Endothelial cell of umbilical vein (primary cell): Measurements from ENCODE around the gene MEGF11. TPM values are rescaled to one million over a fixed set of nuclear protein-coding genes. Genes with fewer than 3 reads are reported as not detected.

Experiments used
- BruUV-seq: library from RNA; stranded (reverse); fragments of 400-500 nt; replicated peaks from 2 replicates; lab custom pipeline; 2021; lab: Mats Ljungman, UMichigan
- CTCF ChIA-PET: fragments of 300-600, 350-600 bp; sonication (Branson Sonifier 250); formaldehyde crosslinking; loops from one replicate; lab custom pipeline; 2021; ENCODE audit warnings: antibody characterized with exemption, inconsistent platforms; lab: Charles Lee
- POLR2A ChIA-PET: fragments of 300-600, 350-600 bp; sonication (Branson Sonifier 250); formaldehyde crosslinking; loops from one replicate; lab custom pipeline; 2021; ENCODE audit warnings: antibody characterized with exemption, inconsistent platforms; lab: Charles Lee
- DNase-seq: peaks from one replicate; pipeline ENCODE4 v3.0.0-alpha.2; 2011; ENCODE audit warnings: low read depth, low spot score
- FAIRE-seq: peaks from 2 replicates; lab custom pipeline; 2011; peaks lifted over from hg19 to GRCh38; lab: Jason Lieb, UNC
- H2AFZ ChIP-seq: 2 replicates; pipeline ENCODE4 v1.6.0; 2012; ENCODE audit warnings: low read depth, low read length, control low read depth, inconsistent platforms
- H3K27ac ChIP-seq: 2 replicates; pipeline ENCODE4 v1.5.1; 2011; ENCODE audit warnings: low read depth, mild to moderate bottlenecking, control low read depth, low read length, moderate library complexity; ENCODE audit not compliant: insufficient read depth
- H3K27me3 ChIP-seq, 2 experiments: 2 replicates each; pipeline versions ENCODE4 v1.6.0 to v1.6.1; 2011; ENCODE audit warnings: low read length in 2 of 2, mixed read lengths in 1 of 2; ENCODE audit not compliant: control insufficient read depth in 2 of 2, insufficient read depth in 2 of 2
- H3K36me3 ChIP-seq, 2 experiments: 2 replicates in 1 of 2; 3 replicates in 1 of 2; pipeline ENCODE4 v1.5.1; 2011; ENCODE audit warnings: low read length in 2 of 2, mild to moderate bottlenecking in 1 of 2, moderate library complexity in 1 of 2; ENCODE audit not compliant: control insufficient read depth in 2 of 2, insufficient read depth in 2 of 2; ENCODE audit errors: extremely low read depth in 1 of 2
- H3K4me1 ChIP-seq: 3 replicates; pipeline ENCODE4 v1.5.1; 2011; ENCODE audit warnings: mild to moderate bottlenecking, low read length; ENCODE audit not compliant: control insufficient read depth, insufficient read depth; ENCODE audit errors: extremely low read depth
- H3K4me2 ChIP-seq: 2 replicates; pipeline ENCODE4 v1.6.1; 2011; ENCODE audit warnings: low read length, control low read depth, mixed read lengths; ENCODE audit not compliant: insufficient read depth
- H3K4me3 ChIP-seq, 3 experiments: fragments of 200-600 bp in 1 of 3; sonication (generic), shearing (Covaris generic) in 1 of 3; replicated peaks in 1 of 3; 2 replicates each; pipeline ENCODE4 v1.5.1; 2011 to 2016; ENCODE audit warnings: control low read depth in 3 of 3, low read length in 3 of 3, mild to moderate bottlenecking in 2 of 3, inconsistent platforms in 1 of 3, low read depth in 1 of 3, moderate library complexity in 1 of 3; ENCODE audit not compliant: insufficient read depth in 1 of 3
- H3K79me2 ChIP-seq: 2 replicates; pipeline ENCODE4 v1.6.0; 2012; ENCODE audit warnings: low read length, inconsistent platforms; ENCODE audit not compliant: control insufficient read depth, insufficient read depth
- H3K9ac ChIP-seq: replicated peaks from 2 replicates; pipeline ENCODE3; 2011; ENCODE audit warnings: low read length, control low read depth; ENCODE audit not compliant: insufficient read depth; ENCODE audit errors: extremely low read depth
- H3K9me1 ChIP-seq: replicated peaks from 3 replicates; pipeline ENCODE4 v1.6.0; 2011; ENCODE audit warnings: mild to moderate bottlenecking, low read length; ENCODE audit not compliant: control insufficient read depth, insufficient read depth; ENCODE audit errors: extremely low read depth
- H3K9me3 ChIP-seq: replicated peaks from 2 replicates; pipeline ENCODE4 v1.5.1; 2012; ENCODE audit warnings: low read length, inconsistent platforms; ENCODE audit not compliant: control insufficient read depth, insufficient read depth
- H4K20me1 ChIP-seq: replicated peaks from 2 replicates; pipeline ENCODE3; 2011; ENCODE audit warnings: mild to moderate bottlenecking, low read length; ENCODE audit not compliant: control insufficient read depth, insufficient read depth; ENCODE audit errors: extremely low read depth
- EZH2 ChIP-seq: IDR thresholded peaks from 2 replicates; pipeline ENCODE4 v1.6.1; 2012; ENCODE audit warnings: borderline replicate concordance, low read depth, mild to moderate bottlenecking, moderate library complexity, low read length, inconsistent platforms; ENCODE audit not compliant: severe bottlenecking
- FOS ChIP-seq: IDR thresholded peaks from 2 replicates; pipeline ENCODE4 v1.6.1; 2011; ENCODE audit warnings: mild to moderate bottlenecking, low read length, moderate library complexity, borderline replicate concordance; ENCODE audit not compliant: insufficient read depth
- GATA2 ChIP-seq: IDR thresholded peaks from 2 replicates; pipeline ENCODE4 v1.7.0; 2011; ENCODE audit warnings: low read depth, mild to moderate bottlenecking, moderate library complexity, mixed read lengths, low read length; ENCODE audit not compliant: insufficient read length, insufficient read depth
- JUN ChIP-seq: IDR thresholded peaks from 2 replicates; pipeline ENCODE4 v1.6.1; 2011; ENCODE audit warnings: borderline replicate concordance, low read depth; ENCODE audit not compliant: insufficient read length, insufficient read depth
- MYC ChIP-seq: IDR thresholded peaks from one replicate; pipeline ENCODE4 v1.6.1; 2011; ENCODE audit warnings: mild to moderate bottlenecking, low read depth, low read length
- POLR2A ChIP-seq: IDR thresholded peaks from 2 replicates; pipeline ENCODE4 v1.6.1; 2012; ENCODE audit warnings: low read depth, mild to moderate bottlenecking, control low read depth, low read length
- POLR2AphosphoS5 ChIP-seq: IDR thresholded peaks from 2 replicates; pipeline ENCODE4 v1.6.1; 2012; ENCODE audit warnings: low read depth, mild to moderate bottlenecking, control low read depth, low read length, moderate library complexity; ENCODE audit not compliant: insufficient read depth
- dilution Hi-C: fragments of 300-500 bp; cut with MboI; formaldehyde crosslinking; loops from one replicate; pipeline ENCODE4 v1.15.0; 2019; ENCODE audit warnings: low sequenced_read_pairs; ENCODE audit not compliant: extremely low pct_ligation_motif_present
- intact Hi-C: fragments of 100-400 bp; cut with micrococcal nuclease; formaldehyde crosslinking; loops from one replicate; pipeline ENCODE4 v1.10.0; 2022
- polyA plus RNA-seq, 4 experiments: library from polyadenylated mRNA; depleted of rRNA in 3 of 4; stranded (reverse) in 3 of 4; unstranded in 1 of 4; fragments of >200 nt; gene quantifications; 2 replicates each; pipeline versions ENCODE4 v1.2.1 to v1.2.3, GENCODE V29; 2011 to 2012; ENCODE audit warnings: missing spikeins in 1 of 4
- total RNA-seq: library from RNA; stranded (reverse); gene quantifications from 2 replicates; pipeline ENCODE4 v1.2.3, GENCODE V29; 2021
- TF ChIP-seq, protein P1 (sequence below), 2 donors: IDR thresholded peaks; 1 replicate in 1 of 2; 2 replicates in 1 of 2; pipeline ENCODE4 v1.5.1; 2011; ENCODE audit warnings: low read length in 2 of 2, mild to moderate bottlenecking in 2 of 2, moderate library complexity in 2 of 2, control low read depth in 1 of 2, inconsistent platforms in 1 of 2, low read depth in 1 of 2; ENCODE audit not compliant: insufficient read depth in 1 of 2; ENCODE audit errors: extremely low read depth in 1 of 2
- TF ChIP-seq, protein P2 (sequence below): IDR thresholded peaks from 2 replicates; pipeline ENCODE4 v1.6.1; 2011; ENCODE audit not compliant: insufficient read depth, insufficient read length

Gene MEGF11
- total and polyA plus RNA-seq, 2 donors (not counting 3 experiments of a cell fraction or from before 2014, with no cell fraction given): not detected

DNA sequence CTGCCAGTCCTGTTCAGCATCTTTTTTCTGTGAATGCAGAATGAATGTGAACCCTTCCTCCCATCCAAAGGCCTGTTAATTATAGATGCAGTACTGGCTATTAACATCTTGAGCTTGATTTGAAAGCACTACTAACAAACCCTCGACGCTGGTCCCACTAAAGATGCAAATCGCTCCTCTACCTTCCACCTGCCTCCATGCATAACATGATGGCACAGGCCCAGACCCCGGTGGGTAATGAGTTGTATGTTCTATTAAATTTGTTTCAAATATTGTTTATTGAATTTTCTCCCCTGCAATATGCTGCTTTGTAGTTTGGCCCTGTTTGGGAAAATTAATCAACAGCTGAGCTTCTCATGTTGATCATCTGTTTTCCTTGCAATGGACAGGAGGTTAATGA, 314.9 kb downstream of the MEGF11 start:
- no peak overlapping the region for H3K9ac ChIP-seq
- H3K4me2 ChIP-seq: no peak overlapping the region
- no peak overlapping the region for H3K4me3 ChIP-seq
- no peak overlapping the region for H2AFZ ChIP-seq
- BruUV-seq: no TSS peak
- no peaks in the 10 kb centered on the region for H3K9me1 ChIP-seq
- POLR2A ChIA-PET: no interaction called here
- H3K27ac ChIP-seq: no peak overlapping the region
- TF ChIP-seq, protein P1, sequence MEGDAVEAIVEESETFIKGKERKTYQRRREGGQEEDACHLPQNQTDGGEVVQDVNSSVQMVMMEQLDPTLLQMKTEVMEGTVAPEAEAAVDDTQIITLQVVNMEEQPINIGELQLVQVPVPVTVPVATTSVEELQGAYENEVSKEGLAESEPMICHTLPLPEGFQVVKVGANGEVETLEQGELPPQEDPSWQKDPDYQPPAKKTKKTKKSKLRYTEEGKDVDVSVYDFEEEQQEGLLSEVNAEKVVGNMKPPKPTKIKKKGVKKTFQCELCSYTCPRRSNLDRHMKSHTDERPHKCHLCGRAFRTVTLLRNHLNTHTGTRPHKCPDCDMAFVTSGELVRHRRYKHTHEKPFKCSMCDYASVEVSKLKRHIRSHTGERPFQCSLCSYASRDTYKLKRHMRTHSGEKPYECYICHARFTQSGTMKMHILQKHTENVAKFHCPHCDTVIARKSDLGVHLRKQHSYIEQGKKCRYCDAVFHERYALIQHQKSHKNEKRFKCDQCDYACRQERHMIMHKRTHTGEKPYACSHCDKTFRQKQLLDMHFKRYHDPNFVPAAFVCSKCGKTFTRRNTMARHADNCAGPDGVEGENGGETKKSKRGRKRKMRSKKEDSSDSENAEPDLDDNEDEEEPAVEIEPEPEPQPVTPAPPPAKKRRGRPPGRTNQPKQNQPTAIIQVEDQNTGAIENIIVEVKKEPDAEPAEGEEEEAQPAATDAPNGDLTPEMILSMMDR (IDR thresholded peaks at IDR 0.05; ENCODE audit: extremely low read depth in 1 of 2, insufficient read depth in 1 of 2, low read depth in 1 of 2, low read length in 2 of 2): no peak
- TF ChIP-seq, protein P2, sequence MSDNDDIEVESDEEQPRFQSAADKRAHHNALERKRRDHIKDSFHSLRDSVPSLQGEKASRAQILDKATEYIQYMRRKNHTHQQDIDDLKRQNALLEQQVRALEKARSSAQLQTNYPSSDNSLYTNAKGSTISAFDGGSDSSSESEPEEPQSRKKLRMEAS: no peak
- TF ChIP-seq GATA2 (no peak), FOS (no peak), MYC (no peak), JUN (no peak), POLR2AphosphoS5 (no peak), POLR2A (no peak), EZH2 (no peak)
- no peaks in the 10 kb centered on the region for H3K79me2 ChIP-seq
- no peaks in the 10 kb centered on the region for H3K36me3 ChIP-seq
- DNase-seq (no peak), FAIRE-seq (no peak)
- CTCF ChIA-PET: interaction anchor here (1.4 kb wide), 1 partner anchor 9 kb away, joined by 3 read pairs; no protein-coding TSS in a partner anchor
- H3K4me1 ChIP-seq: peaks cover 16% of the 10 kb centered on the region
- no peaks in the 10 kb centered on the region for H3K27me3 ChIP-seq
- intact Hi-C loops: no loop called here
- no peaks in the 10 kb centered on the region for H3K9me3 ChIP-seq
- dilution Hi-C loops: no loop called here
- H4K20me1 ChIP-seq: no peaks in the 10 kb centered on the region
